Activated gamma-delta T cell (primary cell): ENCODE measurements around the gene PPT2.
"Not testable (repeated sequence)": the region's sequence is repeated elsewhere in the genome, so short reads cannot be mapped to it uniquely, and the experiment has no call there.

ENCODE experiments used
- DNase-seq: peaks from one replicate; lab custom pipeline; 2025; lab: John Stamatoyannopoulos, UW

Gene PPT2

GRCh38 chr6:32176476-32177182, 22.7 kb downstream of the PPT2 start:
- no peak for DNase-seq

- DNase-seq: no peak
Measured at GRCh38 chr6:32177183-32177787, 23.3 kb downstream of the PPT2 start.

GRCh38 chr6:32177788-32178546, 24.0 kb downstream of the PPT2 start, which contains the start of gene RNF5:
TSS of gene RNF5 (plus strand) at chr6:32178405. CDS start at chr6:32178512, 107 bp downstream.
- DNase-seq: peak; percentile 82

GRCh38 chr6:32178547-32179440, 24.9 kb downstream of the PPT2 start:
- DNase-seq: peak; percentile 48

- DNase-seq: no peak
Measured at GRCh38 chr6:32179766-32180405, 25.9 kb downstream of the PPT2 start.

- no peak for DNase-seq
Measured at GRCh38 chr6:32181148-32181702, 27.3 kb downstream of the PPT2 start.

- DNase-seq: no peak
Measured at GRCh38 chr6:32181915-32182529, 28.1 kb downstream of the PPT2 start.

- DNase-seq: no peak
Measured at GRCh38 chr6:32182555-32182981, 28.6 kb downstream of the PPT2 start.

- DNase-seq: no peak
Measured at GRCh38 chr6:32183030-32183429, 29.1 kb downstream of the PPT2 start.

- DNase-seq: no peak
Measured at GRCh38 chr6:32183483-32184083, 29.6 kb downstream of the PPT2 start.

GRCh38 chr6:32184084-32184640, 30.2 kb downstream of the PPT2 start, which contains the start of gene AGER:
TSS of gene AGER (minus strand) at chr6:32184253. CDS start at chr6:32184222, 31 bp downstream.
- no peak for DNase-seq

GRCh38 chr6:32185681-32186131, 31.8 kb downstream of the PPT2 start:
- not testable (repeated sequence) for DNase-seq

- not testable (repeated sequence) for DNase-seq
Measured at GRCh38 chr6:32186151-32186840, 32.4 kb downstream of the PPT2 start.

GRCh38 chr6:32187009-32187709, 33.2 kb downstream of the PPT2 start:
- no peak for DNase-seq

GRCh38 chr6:32187725-32188380, 33.9 kb downstream of the PPT2 start:
- not testable (repeated sequence) for DNase-seq

GRCh38 chr6:32188381-32189068, 34.6 kb downstream of the PPT2 start:
- DNase-seq: no peak
